HG03064 (cell line): Measurements from ENCODE around the gene HOXA1.

ENCODE experiments used
- ATAC-seq: cut with Tn5 transposase; IDR thresholded peaks from one replicate; pipeline ENCODE4 v1.9.1; 2021; ENCODE audit warnings: low read depth; ENCODE audit not compliant: unreplicated experiment

The HOXA1 gene

GRCh38 chr7:27132214-27132613 is 36.4 kb upstream of the HOXA1 start:
- no peak for ATAC-seq

- no peak for ATAC-seq
These were observed 35.6 kb upstream of the HOXA1 start for GRCh38 chr7:27131390-27131819.

GRCh38 chr7:27130540-27131389 is 35.0 kb upstream of the HOXA1 start, which contains the start of gene HOXA4:
HOXA4 (minus strand) TSS chr7:27130757; CDS start chr7:27130733, 24 bp downstream.
- no peak for ATAC-seq

- no peak for ATAC-seq
These were observed 34.1 kb upstream of the HOXA1 start for GRCh38 chr7:27129729-27130539.

- no peak for ATAC-seq
These were observed 33.3 kb upstream of the HOXA1 start for GRCh38 chr7:27128776-27129728.

GRCh38 chr7:27128034-27128433 is 32.2 kb upstream of the HOXA1 start:
- ATAC-seq, result no peak

- no peak for ATAC-seq
These were observed 31.0 kb upstream of the HOXA1 start for GRCh38 chr7:27126596-27127327.

- no peak for ATAC-seq
These were observed 30.2 kb upstream of the HOXA1 start for GRCh38 chr7:27125986-27126394.

GRCh38 chr7:27124902-27125689 is 29.3 kb upstream of the HOXA1 start:
- no peak for ATAC-seq

GRCh38 chr7:27124096-27124901 is 28.5 kb upstream of the HOXA1 start:
- ATAC-seq, result no peak

- no peak for ATAC-seq
These were observed 27.8 kb upstream of the HOXA1 start for GRCh38 chr7:27123477-27124053.

- no peak for ATAC-seq
These were observed 27.2 kb upstream of the HOXA1 start for GRCh38 chr7:27123007-27123476.

GRCh38 chr7:27122077-27122910 is 26.5 kb upstream of the HOXA1 start:
- no peak for ATAC-seq

GRCh38 chr7:27121684-27122076 is 25.9 kb upstream of the HOXA1 start:
- no peak for ATAC-seq

GRCh38 chr7:27119412-27119911 is 23.7 kb upstream of the HOXA1 start:
- no peak for ATAC-seq

- ATAC-seq, result no peak
These were observed 22.8 kb upstream of the HOXA1 start for GRCh38 chr7:27118580-27118979.
